Parathyroid adenoma (tissue), 2 donors: Measurements from ENCODE around the gene PLCH1.
A peak's percentile ranks its signal among the peaks of the same experiment; 100 is the strongest.

Experiments used
- H2AFZ ChIP-seq: fragments of 300-600 bp; sonication (generic); one replicate; pipeline ENCODE4 v1.7.0; 2017; ENCODE audit warnings: antibody characterized with exemption, mild to moderate bottlenecking
- H3K27ac ChIP-seq: fragments of 300-600 bp; sonication (generic); one replicate; pipeline ENCODE4 v1.7.0; 2017
- H3K27me3 ChIP-seq: fragments of 300-600 bp; sonication (generic); one replicate; pipeline ENCODE4 v1.7.0; 2017; ENCODE audit warnings: low read length; ENCODE audit not compliant: control insufficient read depth, insufficient read depth
- H3K36me3 ChIP-seq: fragments of 300-600 bp; sonication (generic); one replicate; pipeline ENCODE4 v1.7.0; 2017; ENCODE audit warnings: low read length; ENCODE audit not compliant: control insufficient read depth, insufficient read depth
- H3K4me1 ChIP-seq: fragments of 300-600 bp; sonication (generic); one replicate; pipeline ENCODE4 v1.7.0; 2017; ENCODE audit warnings: control low read depth
- H3K4me2 ChIP-seq: fragments of 300-600 bp; sonication (generic); one replicate; pipeline ENCODE4 v1.7.0; 2017; ENCODE audit warnings: low read length
- H3K4me3 ChIP-seq: fragments of 300-600 bp; sonication (generic); one replicate; pipeline ENCODE4 v1.7.0; 2017; ENCODE audit warnings: low read depth, low read length
- H3K79me2 ChIP-seq: fragments of 300-600 bp; sonication (generic); one replicate; pipeline ENCODE4 v1.7.0; 2017; ENCODE audit warnings: control low read depth
- H3K9ac ChIP-seq: fragments of 300-600 bp; sonication (generic); one replicate; pipeline ENCODE4 v1.7.0; 2017; ENCODE audit warnings: mild to moderate bottlenecking
- H3K9me3 ChIP-seq: fragments of 300-600 bp; sonication (generic); one replicate; pipeline ENCODE4 v1.7.0; 2017; ENCODE audit warnings: low read length; ENCODE audit not compliant: control insufficient read depth
- TF ChIP-seq, protein P1 (sequence below): fragments of 300-600 bp; sonication (generic); IDR thresholded peaks from one replicate; pipeline ENCODE4 v1.7.0; 2017; ENCODE audit warnings: antibody characterized with exemption, mild to moderate bottlenecking
- donor health status: primary hyperparathyroidism.

The PLCH1 gene

DNA sequence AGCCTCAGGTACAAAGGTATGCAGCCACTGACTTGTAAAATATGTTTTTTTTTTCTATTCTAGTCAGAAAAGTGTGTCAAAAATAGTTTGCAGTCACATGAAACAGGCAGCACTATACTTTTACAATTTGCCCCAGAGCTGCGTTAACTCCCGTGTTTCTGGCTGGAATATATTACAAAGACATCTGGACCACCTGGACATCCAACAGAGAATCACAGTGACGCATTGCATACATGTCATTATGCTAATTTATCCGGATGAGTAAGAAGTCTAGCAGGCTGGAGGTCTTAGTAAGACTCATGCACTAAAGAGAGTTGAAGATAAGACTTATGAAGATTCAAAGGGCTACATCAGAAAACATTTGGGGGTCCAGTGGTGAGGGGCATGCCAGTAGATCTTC, 412.2 kb downstream of the PLCH1 start:
- peak overlapping the region; percentile 96 for H3K27ac ChIP-seq
- no peak overlapping the region for H3K4me3 ChIP-seq
- H3K9ac ChIP-seq = no peak overlapping the region
- H3K4me2 ChIP-seq = no peak overlapping the region
- no peaks in the 10 kb centered on the region for H3K36me3 ChIP-seq
- H3K79me2 ChIP-seq = no peaks in the 10 kb centered on the region
- no peaks in the 10 kb centered on the region for H3K9me3 ChIP-seq
- H3K4me1 ChIP-seq = peaks cover 85% of the 10 kb centered on the region
- TF ChIP-seq, protein P1, sequence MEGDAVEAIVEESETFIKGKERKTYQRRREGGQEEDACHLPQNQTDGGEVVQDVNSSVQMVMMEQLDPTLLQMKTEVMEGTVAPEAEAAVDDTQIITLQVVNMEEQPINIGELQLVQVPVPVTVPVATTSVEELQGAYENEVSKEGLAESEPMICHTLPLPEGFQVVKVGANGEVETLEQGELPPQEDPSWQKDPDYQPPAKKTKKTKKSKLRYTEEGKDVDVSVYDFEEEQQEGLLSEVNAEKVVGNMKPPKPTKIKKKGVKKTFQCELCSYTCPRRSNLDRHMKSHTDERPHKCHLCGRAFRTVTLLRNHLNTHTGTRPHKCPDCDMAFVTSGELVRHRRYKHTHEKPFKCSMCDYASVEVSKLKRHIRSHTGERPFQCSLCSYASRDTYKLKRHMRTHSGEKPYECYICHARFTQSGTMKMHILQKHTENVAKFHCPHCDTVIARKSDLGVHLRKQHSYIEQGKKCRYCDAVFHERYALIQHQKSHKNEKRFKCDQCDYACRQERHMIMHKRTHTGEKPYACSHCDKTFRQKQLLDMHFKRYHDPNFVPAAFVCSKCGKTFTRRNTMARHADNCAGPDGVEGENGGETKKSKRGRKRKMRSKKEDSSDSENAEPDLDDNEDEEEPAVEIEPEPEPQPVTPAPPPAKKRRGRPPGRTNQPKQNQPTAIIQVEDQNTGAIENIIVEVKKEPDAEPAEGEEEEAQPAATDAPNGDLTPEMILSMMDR = no peak
- peak overlapping the region; percentile 61 for H2AFZ ChIP-seq
- H3K27me3 ChIP-seq = no peaks in the 10 kb centered on the region

DNA sequence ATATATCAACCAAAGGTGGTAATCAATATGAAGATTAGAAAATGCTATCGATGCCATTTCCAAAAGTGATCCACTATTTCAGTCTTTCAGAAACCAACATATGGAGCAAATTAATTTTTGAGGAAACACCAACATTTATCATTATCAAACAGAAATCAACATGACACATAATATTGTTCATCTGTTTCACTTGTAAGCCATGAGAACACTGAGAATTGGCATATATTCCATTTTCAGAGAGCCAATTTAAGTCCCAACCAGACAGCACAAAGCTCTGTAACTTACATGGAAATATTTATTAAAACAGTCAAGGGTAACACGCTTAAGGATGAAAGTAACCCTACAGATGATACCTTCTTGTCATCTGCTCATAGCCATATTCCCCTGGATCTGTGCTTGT, 413.8 kb downstream of the PLCH1 start:
- no peak overlapping the region for H3K9ac ChIP-seq
- peak overlapping the region; percentile 96 for H3K27ac ChIP-seq
- peaks cover 85% of the 10 kb centered on the region for H3K4me1 ChIP-seq
- H3K27me3 ChIP-seq = no peaks in the 10 kb centered on the region
- TF ChIP-seq, protein P1 = no peak
- no peak overlapping the region for H3K4me2 ChIP-seq
- no peaks in the 10 kb centered on the region for H3K36me3 ChIP-seq
- H3K4me3 ChIP-seq = no peak overlapping the region
- no peak overlapping the region for H2AFZ ChIP-seq
- H3K79me2 ChIP-seq = no peaks in the 10 kb centered on the region
- no peaks in the 10 kb centered on the region for H3K9me3 ChIP-seq

DNA sequence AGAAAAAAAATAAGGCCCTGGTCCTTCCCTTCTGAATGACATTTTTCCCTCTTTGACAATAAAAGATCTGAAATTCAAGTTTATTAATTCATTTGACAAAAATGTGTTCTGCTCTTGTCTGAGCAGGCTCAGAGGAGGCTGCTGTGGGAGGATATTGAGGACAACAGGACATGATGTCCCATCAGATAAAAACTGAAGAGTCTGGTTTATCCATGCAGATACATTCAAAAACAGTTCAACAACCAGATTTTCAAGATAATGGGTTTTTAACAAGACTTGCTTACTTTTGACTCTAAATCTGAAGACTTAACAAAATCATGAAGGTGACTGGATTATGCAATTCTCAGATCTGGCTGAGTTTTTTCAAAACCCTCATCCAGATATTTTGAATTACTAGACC, 414.5 kb downstream of the PLCH1 start:
- Histone ChIP-seq H3K4me2 (no peak overlapping the region), H3K9me3 (no peaks in the 10 kb centered on the region), H3K9ac (no peak overlapping the region), H3K27me3 (no peaks in the 10 kb centered on the region), H3K79me2 (no peaks in the 10 kb centered on the region), H3K4me1 (peaks cover 83% of the 10 kb centered on the region), H3K27ac (peak overlapping the region; percentile 96), H2AFZ (no peak overlapping the region), H3K36me3 (no peaks in the 10 kb centered on the region), H3K4me3 (no peak overlapping the region)
- TF ChIP-seq, protein P1 = no peak

DNA sequence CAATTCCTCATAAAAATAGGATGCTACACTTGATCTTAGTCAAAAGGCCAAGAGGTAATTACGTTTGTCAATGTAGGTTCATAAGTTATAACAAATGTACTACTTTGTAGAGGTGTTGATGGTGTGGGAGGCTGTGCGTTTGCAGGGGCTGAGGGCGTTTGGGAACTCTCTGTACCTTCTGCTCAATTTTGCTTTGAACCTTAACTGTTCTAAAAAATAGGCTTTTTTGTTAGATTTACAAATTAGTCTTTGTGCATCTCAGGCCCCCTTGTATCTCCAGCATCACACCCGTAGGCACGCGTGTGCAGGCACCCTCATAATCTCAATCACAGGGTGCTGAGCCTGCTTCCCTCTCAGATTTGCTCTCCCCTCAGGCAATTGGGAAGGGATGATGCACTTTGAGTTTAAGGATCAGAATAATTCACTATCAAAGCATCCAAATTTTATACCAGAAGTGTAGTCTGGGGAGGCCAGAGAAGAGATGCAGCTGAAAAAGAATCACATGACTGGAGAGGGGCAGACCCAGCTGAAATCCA, 415.3 kb downstream of the PLCH1 start:
- no peaks in the 10 kb centered on the region for H3K36me3 ChIP-seq
- peak overlapping the region; percentile 13 for H2AFZ ChIP-seq
- TF ChIP-seq, protein P1 = no peak
- H3K27me3 ChIP-seq = no peaks in the 10 kb centered on the region
- peaks cover 75% of the 10 kb centered on the region for H3K4me1 ChIP-seq
- no peaks in the 10 kb centered on the region for H3K79me2 ChIP-seq
- peak overlapping the region; percentile 96 for H3K27ac ChIP-seq
- H3K4me3 ChIP-seq = no peak overlapping the region
- H3K9ac ChIP-seq = no peak overlapping the region
- H3K4me2 ChIP-seq = no peak overlapping the region
- no peaks in the 10 kb centered on the region for H3K9me3 ChIP-seq

DNA sequence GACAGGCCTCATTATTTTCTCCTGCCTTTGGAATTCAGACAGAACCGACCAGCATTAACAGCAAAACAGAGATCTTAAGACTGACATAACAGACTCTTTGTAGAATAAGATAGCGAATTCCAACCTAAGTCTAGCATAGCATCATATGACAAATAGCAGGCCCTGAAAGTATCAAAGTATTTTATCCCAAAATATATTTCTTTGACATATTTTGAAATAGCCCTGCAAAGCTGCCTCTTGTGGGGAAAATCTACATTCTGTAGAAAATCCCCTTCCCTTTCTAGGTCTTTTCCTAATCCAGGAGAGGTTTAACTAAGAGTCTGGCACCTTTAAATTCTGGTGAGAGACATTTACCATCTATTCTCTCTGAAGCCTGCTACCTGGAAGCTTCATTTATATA, 417.0 kb downstream of the PLCH1 start:
- TF ChIP-seq, protein P1 = no peak
- Histone ChIP-seq H3K27ac (peak overlapping the region; percentile 96), H2AFZ (peak overlapping the region; percentile 59), H3K79me2 (no peaks in the 10 kb centered on the region), H3K4me1 (peaks cover 62% of the 10 kb centered on the region), H3K36me3 (no peaks in the 10 kb centered on the region), H3K9ac (no peak overlapping the region), H3K4me3 (no peak overlapping the region), H3K9me3 (no peaks in the 10 kb centered on the region), H3K4me2 (no peak overlapping the region), H3K27me3 (no peaks in the 10 kb centered on the region)
